H1 (cell line): ENCODE results near the gene INPP4B. TPM values are rescaled to one million over a fixed set of nuclear protein-coding genes. Genes with fewer than 3 reads are reported as not detected.
A peak's percentile ranks its signal among the peaks of the same experiment; 100 is the strongest.

Experiments used
- BRCA1 ChIP-seq: IDR thresholded peaks from 2 replicates; pipeline ENCODE4 v1.6.1; 2012; ENCODE audit warnings: low read depth, low read length, improper control_type of control experiment
- CEBPB ChIP-seq: IDR thresholded peaks from 2 replicates; pipeline ENCODE4 v1.6.1; 2012; ENCODE audit warnings: low read depth, low read length
- CHD2 ChIP-seq: IDR thresholded peaks from 2 replicates; pipeline ENCODE4 v1.6.1; 2012; ENCODE audit warnings: low read length, improper control_type of control experiment
- EZH2 ChIP-seq: fragments of 200-600 bp; sonication (generic); IDR thresholded peaks from 2 replicates; pipeline ENCODE4 v1.7.1; 2012; ENCODE audit warnings: low read depth, mild to moderate bottlenecking, moderate library complexity, low read length, inconsistent platforms; ENCODE audit not compliant: severe bottlenecking
- polyA plus RNA-seq, 7 experiments: library from polyadenylated mRNA; depleted of rRNA in 3 of 7; stranded (reverse) in 5 of 7; unstranded in 2 of 7; fragments of >200 nt in 5 of 7; fragments of 200-250 nt in 2 of 7; gene quantifications; 1 replicate in 5 of 7; 2 replicates in 1 of 7; 4 replicates in 1 of 7; pipeline versions ENCODE4 v1.2.1 to v1.2.3, GENCODE V29; 2011 to 2013; ENCODE audit warnings: missing spikeins in 2 of 7, mixed read lengths in 2 of 7
- total RNA-seq: library from RNA; stranded (reverse); fragmentation: NEBNext Ultra II Directional; extraction: Animal tissue kit (Norgen Biotek cat#: 25700); gene quantifications from 2 replicates; pipeline ENCODE4 v1.2.1, GENCODE V29; 2021
- TF ChIP-seq, protein P1 (sequence below): fragments of 300-600 bp; sonication (generic); IDR thresholded peaks from 2 replicates; pipeline ENCODE4 v1.7.1; 2012; ENCODE audit warnings: low read length, moderate library complexity, mild to moderate bottlenecking, inconsistent platforms; ENCODE audit not compliant: insufficient replicate concordance
- TF ChIP-seq, protein P2 (sequence below): IDR thresholded peaks from 2 replicates; pipeline ENCODE4 v1.6.1; 2012; ENCODE audit warnings: low read length, inconsistent platforms

INPP4B gene
- total and polyA plus RNA-seq, 2 of the 8 experiments (the other 6 are each of a cell fraction or from before 2014, with no cell fraction given) = 0.11 to 0.54 TPM

DNA sequence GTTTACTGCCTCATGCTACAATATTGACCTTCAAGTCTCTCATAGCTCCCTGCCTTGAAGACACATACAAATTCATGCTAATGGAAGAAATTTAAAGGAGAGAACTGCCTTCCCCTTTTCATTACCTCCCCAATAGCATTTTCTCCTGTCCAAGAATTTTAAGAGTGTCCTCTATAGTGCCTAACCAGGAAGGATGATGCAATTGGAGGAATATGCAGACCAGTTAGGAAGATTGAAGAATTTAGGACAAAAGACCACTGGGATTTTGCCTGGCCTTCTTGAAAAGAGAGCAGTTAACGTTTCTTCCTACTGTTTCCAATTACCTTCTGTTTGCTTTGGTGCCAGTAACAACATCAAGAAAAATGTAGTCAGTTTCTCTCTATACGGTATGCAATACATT lies 443.9 kb downstream of the INPP4B start (continued):
- TF ChIP-seq, protein P1, sequence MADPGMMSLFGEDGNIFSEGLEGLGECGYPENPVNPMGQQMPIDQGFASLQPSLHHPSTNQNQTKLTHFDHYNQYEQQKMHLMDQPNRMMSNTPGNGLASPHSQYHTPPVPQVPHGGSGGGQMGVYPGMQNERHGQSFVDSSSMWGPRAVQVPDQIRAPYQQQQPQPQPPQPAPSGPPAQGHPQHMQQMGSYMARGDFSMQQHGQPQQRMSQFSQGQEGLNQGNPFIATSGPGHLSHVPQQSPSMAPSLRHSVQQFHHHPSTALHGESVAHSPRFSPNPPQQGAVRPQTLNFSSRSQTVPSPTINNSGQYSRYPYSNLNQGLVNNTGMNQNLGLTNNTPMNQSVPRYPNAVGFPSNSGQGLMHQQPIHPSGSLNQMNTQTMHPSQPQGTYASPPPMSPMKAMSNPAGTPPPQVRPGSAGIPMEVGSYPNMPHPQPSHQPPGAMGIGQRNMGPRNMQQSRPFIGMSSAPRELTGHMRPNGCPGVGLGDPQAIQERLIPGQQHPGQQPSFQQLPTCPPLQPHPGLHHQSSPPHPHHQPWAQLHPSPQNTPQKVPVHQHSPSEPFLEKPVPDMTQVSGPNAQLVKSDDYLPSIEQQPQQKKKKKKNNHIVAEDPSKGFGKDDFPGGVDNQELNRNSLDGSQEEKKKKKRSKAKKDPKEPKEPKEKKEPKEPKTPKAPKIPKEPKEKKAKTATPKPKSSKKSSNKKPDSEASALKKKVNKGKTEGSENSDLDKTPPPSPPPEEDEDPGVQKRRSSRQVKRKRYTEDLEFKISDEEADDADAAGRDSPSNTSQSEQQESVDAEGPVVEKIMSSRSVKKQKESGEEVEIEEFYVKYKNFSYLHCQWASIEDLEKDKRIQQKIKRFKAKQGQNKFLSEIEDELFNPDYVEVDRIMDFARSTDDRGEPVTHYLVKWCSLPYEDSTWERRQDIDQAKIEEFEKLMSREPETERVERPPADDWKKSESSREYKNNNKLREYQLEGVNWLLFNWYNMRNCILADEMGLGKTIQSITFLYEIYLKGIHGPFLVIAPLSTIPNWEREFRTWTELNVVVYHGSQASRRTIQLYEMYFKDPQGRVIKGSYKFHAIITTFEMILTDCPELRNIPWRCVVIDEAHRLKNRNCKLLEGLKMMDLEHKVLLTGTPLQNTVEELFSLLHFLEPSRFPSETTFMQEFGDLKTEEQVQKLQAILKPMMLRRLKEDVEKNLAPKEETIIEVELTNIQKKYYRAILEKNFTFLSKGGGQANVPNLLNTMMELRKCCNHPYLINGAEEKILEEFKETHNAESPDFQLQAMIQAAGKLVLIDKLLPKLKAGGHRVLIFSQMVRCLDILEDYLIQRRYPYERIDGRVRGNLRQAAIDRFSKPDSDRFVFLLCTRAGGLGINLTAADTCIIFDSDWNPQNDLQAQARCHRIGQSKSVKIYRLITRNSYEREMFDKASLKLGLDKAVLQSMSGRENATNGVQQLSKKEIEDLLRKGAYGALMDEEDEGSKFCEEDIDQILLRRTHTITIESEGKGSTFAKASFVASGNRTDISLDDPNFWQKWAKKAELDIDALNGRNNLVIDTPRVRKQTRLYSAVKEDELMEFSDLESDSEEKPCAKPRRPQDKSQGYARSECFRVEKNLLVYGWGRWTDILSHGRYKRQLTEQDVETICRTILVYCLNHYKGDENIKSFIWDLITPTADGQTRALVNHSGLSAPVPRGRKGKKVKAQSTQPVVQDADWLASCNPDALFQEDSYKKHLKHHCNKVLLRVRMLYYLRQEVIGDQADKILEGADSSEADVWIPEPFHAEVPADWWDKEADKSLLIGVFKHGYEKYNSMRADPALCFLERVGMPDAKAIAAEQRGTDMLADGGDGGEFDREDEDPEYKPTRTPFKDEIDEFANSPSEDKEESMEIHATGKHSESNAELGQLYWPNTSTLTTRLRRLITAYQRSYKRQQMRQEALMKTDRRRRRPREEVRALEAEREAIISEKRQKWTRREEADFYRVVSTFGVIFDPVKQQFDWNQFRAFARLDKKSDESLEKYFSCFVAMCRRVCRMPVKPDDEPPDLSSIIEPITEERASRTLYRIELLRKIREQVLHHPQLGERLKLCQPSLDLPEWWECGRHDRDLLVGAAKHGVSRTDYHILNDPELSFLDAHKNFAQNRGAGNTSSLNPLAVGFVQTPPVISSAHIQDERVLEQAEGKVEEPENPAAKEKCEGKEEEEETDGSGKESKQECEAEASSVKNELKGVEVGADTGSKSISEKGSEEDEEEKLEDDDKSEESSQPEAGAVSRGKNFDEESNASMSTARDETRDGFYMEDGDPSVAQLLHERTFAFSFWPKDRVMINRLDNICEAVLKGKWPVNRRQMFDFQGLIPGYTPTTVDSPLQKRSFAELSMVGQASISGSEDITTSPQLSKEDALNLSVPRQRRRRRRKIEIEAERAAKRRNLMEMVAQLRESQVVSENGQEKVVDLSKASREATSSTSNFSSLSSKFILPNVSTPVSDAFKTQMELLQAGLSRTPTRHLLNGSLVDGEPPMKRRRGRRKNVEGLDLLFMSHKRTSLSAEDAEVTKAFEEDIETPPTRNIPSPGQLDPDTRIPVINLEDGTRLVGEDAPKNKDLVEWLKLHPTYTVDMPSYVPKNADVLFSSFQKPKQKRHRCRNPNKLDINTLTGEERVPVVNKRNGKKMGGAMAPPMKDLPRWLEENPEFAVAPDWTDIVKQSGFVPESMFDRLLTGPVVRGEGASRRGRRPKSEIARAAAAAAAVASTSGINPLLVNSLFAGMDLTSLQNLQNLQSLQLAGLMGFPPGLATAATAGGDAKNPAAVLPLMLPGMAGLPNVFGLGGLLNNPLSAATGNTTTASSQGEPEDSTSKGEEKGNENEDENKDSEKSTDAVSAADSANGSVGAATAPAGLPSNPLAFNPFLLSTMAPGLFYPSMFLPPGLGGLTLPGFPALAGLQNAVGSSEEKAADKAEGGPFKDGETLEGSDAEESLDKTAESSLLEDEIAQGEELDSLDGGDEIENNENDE = no peak
- TF ChIP-seq, protein P2, sequence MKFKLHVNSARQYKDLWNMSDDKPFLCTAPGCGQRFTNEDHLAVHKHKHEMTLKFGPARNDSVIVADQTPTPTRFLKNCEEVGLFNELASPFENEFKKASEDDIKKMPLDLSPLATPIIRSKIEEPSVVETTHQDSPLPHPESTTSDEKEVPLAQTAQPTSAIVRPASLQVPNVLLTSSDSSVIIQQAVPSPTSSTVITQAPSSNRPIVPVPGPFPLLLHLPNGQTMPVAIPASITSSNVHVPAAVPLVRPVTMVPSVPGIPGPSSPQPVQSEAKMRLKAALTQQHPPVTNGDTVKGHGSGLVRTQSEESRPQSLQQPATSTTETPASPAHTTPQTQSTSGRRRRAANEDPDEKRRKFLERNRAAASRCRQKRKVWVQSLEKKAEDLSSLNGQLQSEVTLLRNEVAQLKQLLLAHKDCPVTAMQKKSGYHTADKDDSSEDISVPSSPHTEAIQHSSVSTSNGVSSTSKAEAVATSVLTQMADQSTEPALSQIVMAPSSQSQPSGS = no peak
- TF ChIP-seq EZH2 (no peak), BRCA1 (no peak), CHD2 (no peak), CEBPB (peak; percentile 52; the same call in 1 of the 2 replicates)
